ENCODE data around the gene SLC27A1. TPM values are rescaled to one million over a fixed set of nuclear protein-coding genes. Genes with fewer than 3 reads are reported as not detected.
"Not testable (repeated sequence)": the region's sequence is repeated elsewhere in the genome, so short reads cannot be mapped to it uniquely, and the experiment has no call there.

The SLC27A1 gene
- total and polyA plus RNA-seq, 2 experiments from 2014 or later: 20.4 to 30.0 TPM

- Histone ChIP-seq H2AFZ (no peak overlapping the region), H3K27ac (no peak overlapping the region)
Measured at GRCh38 chr19:17495639-17496296, 25.4 kb downstream of the SLC27A1 start.

GRCh38 chr19:17496337-17496997 is 26.1 kb downstream of the SLC27A1 start:
- peaks cover 18% of the 10 kb centered on the region for H3K4me1 ChIP-seq (ENCODE audit: insufficient read depth)
- H2AFZ ChIP-seq: no peak overlapping the region
- H3K79me2 ChIP-seq (ENCODE audit: insufficient read depth): peaks cover 37% of the 10 kb centered on the region
- H3K9me3 ChIP-seq (ENCODE audit: low read depth): no peaks in the 10 kb centered on the region
- peaks cover 22% of the 10 kb centered on the region for H3F3A ChIP-seq (ENCODE audit: insufficient read depth)
- H3K9me2 ChIP-seq (ENCODE audit: insufficient read depth): no peaks in the 10 kb centered on the region
- in situ Hi-C loops (cut with MboI): no loop called here
- WGBS, 2 experiments (ENCODE audit: low coverage in 1 of 2, low lambda C conversion rate in 2 of 2, missing lambda C conversion rate in 2 of 2): 62 to 65% methylated on average over 14 of the region's 14 CpGs
- H3K4me3 ChIP-seq: no peak overlapping the region
- no peak overlapping the region for H3K4me2 ChIP-seq (ENCODE audit: unreplicated experiment)
- H3K9ac ChIP-seq: no peak overlapping the region
- no peaks in the 10 kb centered on the region for H4K20me1 ChIP-seq (ENCODE audit: insufficient read depth)
- H3K36me3 ChIP-seq (ENCODE audit: low read depth): no peaks in the 10 kb centered on the region; the same call in 1 of the 2 replicates
- H3K27ac ChIP-seq: no peak overlapping the region
- H3K27me3 ChIP-seq (replicated peaks; ENCODE audit: insufficient read depth): no peaks in the 10 kb centered on the region
- DNase-seq: peak; percentile 76
- TF ChIP-seq EZH2phosphoT487 (IDR thresholded peaks at IDR 0.05; ENCODE audit: insufficient read depth, low read depth) (no peak), EZH2 (IDR thresholded peaks at IDR 0.05; ENCODE audit: insufficient read depth, poor library complexity, severe bottlenecking) (no peak)

More at GRCh38 chr19:17495639-17496296, 25.4 kb downstream of the SLC27A1 start:
- H3K4me2 ChIP-seq (ENCODE audit: unreplicated experiment): no peak overlapping the region
- WGBS, 2 experiments (ENCODE audit: low coverage in 1 of 2, low lambda C conversion rate in 2 of 2, missing lambda C conversion rate in 2 of 2): 45 to 48% methylated on average over 9 of the region's 9 CpGs
- in situ Hi-C loops (cut with MboI): no loop called here
- H3K27me3 ChIP-seq (replicated peaks; ENCODE audit: insufficient read depth): no peaks in the 10 kb centered on the region
- H3K4me1 ChIP-seq (ENCODE audit: insufficient read depth): peaks cover 25% of the 10 kb centered on the region
- H3K36me3 ChIP-seq (ENCODE audit: low read depth): no peaks in the 10 kb centered on the region; the same call in 1 of the 2 replicates
- H3F3A ChIP-seq (ENCODE audit: insufficient read depth): peaks cover 29% of the 10 kb centered on the region
- TF ChIP-seq EZH2 (IDR thresholded peaks at IDR 0.05; ENCODE audit: insufficient read depth, poor library complexity, severe bottlenecking): no peak
- TF ChIP-seq EZH2phosphoT487 (IDR thresholded peaks at IDR 0.05; ENCODE audit: insufficient read depth, low read depth): no peak
- H3K9me2 ChIP-seq (ENCODE audit: insufficient read depth): no peaks in the 10 kb centered on the region
- H3K4me3 ChIP-seq: no peak overlapping the region
- no peak overlapping the region for H3K9ac ChIP-seq
- H3K79me2 ChIP-seq (ENCODE audit: insufficient read depth): peaks cover 30% of the 10 kb centered on the region; the same call in 1 of the 2 replicates
- no peak for DNase-seq
- no peaks in the 10 kb centered on the region for H3K9me3 ChIP-seq (ENCODE audit: low read depth)
- H4K20me1 ChIP-seq (ENCODE audit: insufficient read depth): no peaks in the 10 kb centered on the region

GRCh38 chr19:17497149-17497798 is 26.9 kb downstream of the SLC27A1 start:
- WGBS, 2 experiments (ENCODE audit: low coverage in 1 of 2, low lambda C conversion rate in 2 of 2, missing lambda C conversion rate in 2 of 2): 83 to 89% methylated on average over 39 to 41 of the region's 41 CpGs
- H3K27me3 ChIP-seq (replicated peaks; ENCODE audit: insufficient read depth): no peaks in the 10 kb centered on the region
- no peak overlapping the region for H2AFZ ChIP-seq
- peaks cover 14% of the 10 kb centered on the region for H3F3A ChIP-seq (ENCODE audit: insufficient read depth)
- no peak for DNase-seq
- no peak overlapping the region for H3K4me3 ChIP-seq
- no peak overlapping the region for H3K4me2 ChIP-seq (ENCODE audit: unreplicated experiment)
- no peaks in the 10 kb centered on the region for H4K20me1 ChIP-seq (ENCODE audit: insufficient read depth)
- H3K27ac ChIP-seq: no peak overlapping the region
- H3K4me1 ChIP-seq (ENCODE audit: insufficient read depth): peaks cover 10% of the 10 kb centered on the region
- H3K36me3 ChIP-seq (ENCODE audit: low read depth): no peaks in the 10 kb centered on the region; the same call in 1 of the 2 replicates
- in situ Hi-C loops (cut with MboI): no loop called here
- no peak for TF ChIP-seq EZH2phosphoT487 (IDR thresholded peaks at IDR 0.05; ENCODE audit: insufficient read depth, low read depth)
- no peak for TF ChIP-seq EZH2 (IDR thresholded peaks at IDR 0.05; ENCODE audit: insufficient read depth, poor library complexity, severe bottlenecking)
- no peaks in the 10 kb centered on the region for H3K9me3 ChIP-seq (ENCODE audit: low read depth)
- H3K79me2 ChIP-seq (ENCODE audit: insufficient read depth): peaks cover 44% of the 10 kb centered on the region
- H3K9me2 ChIP-seq (ENCODE audit: insufficient read depth): no peaks in the 10 kb centered on the region
- H3K9ac ChIP-seq: no peak overlapping the region

- H3K9me3 ChIP-seq (ENCODE audit: low read depth); H2AFZ ChIP-seq; in situ Hi-C loops (cut with MboI); DNase-seq; H4K20me1 ChIP-seq (ENCODE audit: insufficient read depth); H3K4me3 ChIP-seq; H3K4me1 ChIP-seq (ENCODE audit: insufficient read depth); H3K9me2 ChIP-seq (ENCODE audit: insufficient read depth); H3K36me3 ChIP-seq (ENCODE audit: low read depth); H3K27me3 ChIP-seq (replicated peaks; ENCODE audit: insufficient read depth); H3K4me2 ChIP-seq (ENCODE audit: unreplicated experiment); H3K9ac ChIP-seq: not testable (repeated sequence)
- Histone ChIP-seq H3K27ac (peak overlapping the region; percentile 70), H3F3A (ENCODE audit: insufficient read depth) (peaks cover 13% of the 10 kb centered on the region), H3K79me2 (ENCODE audit: insufficient read depth) (peaks cover 61% of the 10 kb centered on the region)
- WGBS, 2 experiments (ENCODE audit: low coverage in 1 of 2, low lambda C conversion rate in 2 of 2, missing lambda C conversion rate in 2 of 2): 85 to 88% methylated on average over 12 of the region's 12 CpGs
Measured at GRCh38 chr19:17499025-17499424, 28.7 kb downstream of the SLC27A1 start.

Data from GM23248 (cell line).